Brain microvascular endothelial cell (primary cell): ENCODE data around the gene ZDHHC11.
"Not testable (repeated sequence)": the region's sequence is repeated elsewhere in the genome, so short reads cannot be mapped to it uniquely, and the experiment has no call there.

Experiments
- DNase-seq: peaks from one replicate; pipeline ENCODE4 v3.0.0-alpha.2; 2020
- H3K27ac ChIP-seq: fragments of 250-450 bp; sonication (Bioruptor Pico); 2 replicates; pipeline ENCODE4 v1.5.1; 2020; ENCODE audit warnings: mild to moderate bottlenecking, moderate library complexity
- H3K27me3 ChIP-seq: fragments of 250-450 bp; sonication (Bioruptor Pico); replicated peaks from 2 replicates; pipeline ENCODE4 v1.5.1; 2020; ENCODE audit warnings: mild to moderate bottlenecking
- H3K36me3 ChIP-seq: fragments of 250-450 bp; sonication (Bioruptor Pico); replicated peaks from 2 replicates; pipeline ENCODE4 v1.5.1; 2020; ENCODE audit warnings: mild to moderate bottlenecking
- H3K4me3 ChIP-seq: 2 replicates; pipeline ENCODE4 v1.5.1; 2011; ENCODE audit warnings: low read depth, mild to moderate bottlenecking, control low read depth, low read length, moderate library complexity
- in situ Hi-C: cut with HindIII; loops from 2 replicates; pipeline ENCODE4 v1.10.0; 2017; ENCODE audit warnings: low sequenced_read_pairs, low pct_ligation_motif_present
- TF ChIP-seq, protein P1 (sequence below): IDR thresholded peaks from 2 replicates; pipeline ENCODE4 v1.5.1; 2011; ENCODE audit warnings: low read depth, mild to moderate bottlenecking, moderate library complexity, low read length, control low read depth, inconsistent platforms; ENCODE audit errors: missing control alignments

Gene ZDHHC11

DNA sequence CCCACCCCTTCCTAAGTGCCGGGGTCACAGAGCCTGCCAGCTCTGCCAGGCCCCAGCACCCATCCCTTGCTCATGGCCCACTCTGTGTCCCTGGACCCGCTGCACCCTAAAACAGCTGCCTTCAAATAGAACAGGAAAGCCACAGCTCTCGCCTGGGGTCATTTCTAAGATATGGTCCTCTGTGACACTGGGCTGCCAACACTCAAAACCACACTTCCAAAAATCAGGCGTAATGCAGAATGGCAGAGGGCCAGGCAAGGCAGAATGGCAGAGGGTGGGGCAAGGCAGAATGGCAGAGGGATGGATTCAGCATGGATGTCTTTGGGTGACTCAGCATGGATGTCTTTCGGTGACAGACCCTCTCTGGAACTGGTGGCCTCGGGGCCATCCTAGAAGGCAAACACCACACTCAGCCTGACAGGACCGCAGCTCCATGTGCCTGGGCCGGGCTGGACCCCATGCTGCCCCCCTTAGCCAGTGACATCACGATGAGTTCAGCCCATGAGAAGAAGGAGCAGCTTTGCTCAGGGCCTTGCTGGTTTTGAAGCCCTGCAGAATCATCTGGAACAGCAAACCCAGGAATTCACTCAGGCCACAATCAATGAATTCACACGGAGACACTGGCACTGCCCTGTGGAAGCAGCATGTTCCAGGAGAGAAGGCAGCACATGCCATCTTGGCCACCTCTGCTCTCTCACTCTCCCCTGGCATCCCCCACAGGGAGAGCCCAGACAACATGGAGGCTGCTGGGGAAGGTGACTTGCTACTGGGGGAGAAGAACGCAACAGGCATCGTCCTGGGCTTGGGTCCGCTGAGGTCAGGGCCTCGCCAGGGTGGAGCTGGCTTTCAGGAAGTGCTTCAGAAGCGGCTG is 9.0 kb downstream of the ZDHHC11 start:
- H3K27me3 ChIP-seq, in situ Hi-C loops: not testable (repeated sequence)

GRCh38 chr5:840974-841435 is 9.8 kb downstream of the ZDHHC11 start:
- in situ Hi-C loops = not testable (repeated sequence)

More for the DNA sequence above, 9.0 kb downstream of the ZDHHC11 start:
- DNase-seq, H3K4me3 ChIP-seq, H3K36me3 ChIP-seq, H3K27ac ChIP-seq: not testable (repeated sequence)

DNA sequence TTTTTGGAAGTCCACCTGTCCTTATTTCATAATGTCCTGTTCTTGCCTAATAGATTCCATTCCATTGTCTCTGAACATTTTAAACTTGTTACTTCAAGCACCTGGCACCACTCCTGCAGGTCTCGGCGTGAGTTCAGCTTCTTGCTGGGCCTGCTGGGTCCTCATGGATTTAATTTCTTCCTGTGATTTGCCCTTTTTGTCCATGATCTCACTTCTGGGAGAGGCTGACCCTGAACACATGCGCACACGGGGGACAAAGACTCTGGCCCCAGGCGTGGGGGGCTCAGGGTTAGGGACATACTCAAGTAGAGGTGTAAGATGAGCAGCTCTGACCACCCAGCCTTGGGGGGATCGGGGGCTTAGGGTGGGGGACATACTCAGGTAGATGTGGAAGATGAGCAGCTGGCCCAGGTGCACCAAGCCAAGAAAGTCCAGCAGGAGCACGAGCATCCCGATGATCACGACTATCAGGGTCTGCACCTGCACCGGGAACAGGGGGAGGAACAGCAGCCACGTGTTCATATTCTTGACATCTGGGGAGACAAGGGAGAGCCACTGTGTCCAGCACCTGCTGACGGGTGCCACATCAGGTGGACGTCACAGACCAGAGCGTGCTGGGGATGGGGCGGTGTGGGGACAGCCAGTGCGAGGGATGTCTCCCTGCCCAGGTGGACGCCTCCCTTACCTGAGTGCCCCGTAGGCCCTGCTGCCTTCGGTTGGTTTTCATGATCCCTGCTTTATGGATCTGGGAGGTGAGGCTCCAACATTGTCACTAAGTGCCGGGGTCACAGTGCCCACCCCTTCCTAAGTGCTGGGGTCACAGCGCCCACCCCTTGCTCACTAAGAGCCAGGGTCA is 10.4 kb downstream of the ZDHHC11 start:
- in situ Hi-C loops, H3K4me3 ChIP-seq, H3K36me3 ChIP-seq, DNase-seq, H3K27ac ChIP-seq, H3K27me3 ChIP-seq: not testable (repeated sequence)

More at GRCh38 chr5:840974-841435, 9.8 kb downstream of the ZDHHC11 start:
- DNase-seq, H3K27me3 ChIP-seq, H3K36me3 ChIP-seq, H3K27ac ChIP-seq, H3K4me3 ChIP-seq: not testable (repeated sequence)

- H3K36me3 ChIP-seq, H3K27me3 ChIP-seq, DNase-seq, H3K27ac ChIP-seq, H3K4me3 ChIP-seq, in situ Hi-C loops: not testable (repeated sequence)
- TF ChIP-seq, protein P1, sequence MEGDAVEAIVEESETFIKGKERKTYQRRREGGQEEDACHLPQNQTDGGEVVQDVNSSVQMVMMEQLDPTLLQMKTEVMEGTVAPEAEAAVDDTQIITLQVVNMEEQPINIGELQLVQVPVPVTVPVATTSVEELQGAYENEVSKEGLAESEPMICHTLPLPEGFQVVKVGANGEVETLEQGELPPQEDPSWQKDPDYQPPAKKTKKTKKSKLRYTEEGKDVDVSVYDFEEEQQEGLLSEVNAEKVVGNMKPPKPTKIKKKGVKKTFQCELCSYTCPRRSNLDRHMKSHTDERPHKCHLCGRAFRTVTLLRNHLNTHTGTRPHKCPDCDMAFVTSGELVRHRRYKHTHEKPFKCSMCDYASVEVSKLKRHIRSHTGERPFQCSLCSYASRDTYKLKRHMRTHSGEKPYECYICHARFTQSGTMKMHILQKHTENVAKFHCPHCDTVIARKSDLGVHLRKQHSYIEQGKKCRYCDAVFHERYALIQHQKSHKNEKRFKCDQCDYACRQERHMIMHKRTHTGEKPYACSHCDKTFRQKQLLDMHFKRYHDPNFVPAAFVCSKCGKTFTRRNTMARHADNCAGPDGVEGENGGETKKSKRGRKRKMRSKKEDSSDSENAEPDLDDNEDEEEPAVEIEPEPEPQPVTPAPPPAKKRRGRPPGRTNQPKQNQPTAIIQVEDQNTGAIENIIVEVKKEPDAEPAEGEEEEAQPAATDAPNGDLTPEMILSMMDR = peak; percentile 12
Measured at GRCh38 chr5:838431-838851, 12.3 kb downstream of the ZDHHC11 start.

DNA sequence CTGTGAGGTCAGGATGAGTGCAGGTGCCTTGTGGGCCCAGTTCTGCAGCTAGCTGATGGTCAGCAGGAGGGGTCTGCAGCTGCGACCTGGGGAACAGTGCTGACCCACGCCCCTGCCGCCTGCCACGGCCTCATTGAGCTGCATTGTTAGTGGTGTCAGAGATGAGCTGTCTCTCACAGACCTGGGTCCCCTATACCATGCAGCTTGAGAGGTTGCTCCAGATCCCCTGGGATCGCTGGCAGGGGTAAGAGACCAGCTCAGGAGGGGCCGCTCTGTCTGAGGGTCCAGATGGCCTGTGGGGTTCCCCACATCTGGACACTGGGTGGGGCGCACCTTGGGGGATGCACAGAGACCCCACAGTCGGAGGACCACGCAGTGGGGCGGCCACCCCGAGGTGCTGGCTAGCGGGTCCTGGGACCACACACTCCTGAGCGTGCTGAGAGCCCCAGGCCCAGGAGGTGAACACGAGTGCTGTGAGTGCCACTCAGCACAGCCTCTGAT is 13.1 kb downstream of the ZDHHC11 start:
- H3K4me3 ChIP-seq, DNase-seq, in situ Hi-C loops, H3K36me3 ChIP-seq, H3K27me3 ChIP-seq, H3K27ac ChIP-seq: not testable (repeated sequence)

- H3K27me3 ChIP-seq, in situ Hi-C loops, H3K27ac ChIP-seq, H3K36me3 ChIP-seq, DNase-seq, H3K4me3 ChIP-seq: not testable (repeated sequence)
Measured at GRCh38 chr5:835933-836612, 14.7 kb downstream of the ZDHHC11 start.

DNA sequence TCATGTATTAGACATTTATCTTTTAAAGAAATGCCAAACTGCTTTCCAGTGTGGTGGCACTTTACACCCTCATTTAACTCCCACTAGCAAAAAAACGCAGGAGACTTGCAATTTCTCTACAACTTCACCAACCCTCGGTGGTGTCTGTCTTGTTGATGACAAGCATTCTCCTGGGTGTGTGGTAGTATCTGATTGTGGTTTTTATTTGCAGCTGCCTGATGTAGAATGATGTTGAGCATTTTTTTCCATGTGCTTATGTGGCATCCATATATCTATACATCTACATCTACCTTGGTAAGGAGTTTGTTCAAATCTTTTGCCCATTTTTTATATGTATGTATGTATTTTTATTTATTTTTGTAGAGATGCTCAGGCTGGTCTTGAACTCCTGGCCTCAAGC is 16.8 kb downstream of the ZDHHC11 start:
- H3K36me3 ChIP-seq, in situ Hi-C loops, H3K4me3 ChIP-seq, DNase-seq, H3K27ac ChIP-seq, H3K27me3 ChIP-seq: not testable (repeated sequence)

DNA sequence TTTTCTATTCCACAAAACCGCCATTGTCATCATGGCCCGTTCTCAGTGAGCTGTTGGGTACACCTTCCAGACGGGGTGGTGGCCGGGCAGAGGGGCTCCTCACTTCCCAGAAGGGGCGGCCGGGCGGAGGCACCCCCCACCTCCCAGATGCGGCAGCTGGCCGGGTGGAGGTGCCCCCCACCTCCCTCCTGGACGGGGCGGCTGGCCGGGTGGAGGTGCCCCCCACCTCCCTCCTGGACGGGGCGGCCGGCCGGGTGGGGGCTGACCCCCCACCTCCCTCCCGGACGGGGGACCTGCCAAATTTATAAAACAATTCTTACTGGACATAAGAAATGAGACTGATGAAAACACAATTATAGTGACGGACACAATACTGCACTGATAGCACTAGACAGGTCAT is 22.6 kb downstream of the ZDHHC11 start:
- H3K4me3 ChIP-seq, H3K36me3 ChIP-seq, DNase-seq, in situ Hi-C loops, H3K27ac ChIP-seq, H3K27me3 ChIP-seq: not testable (repeated sequence)

- H3K36me3 ChIP-seq, H3K4me3 ChIP-seq, DNase-seq, H3K27ac ChIP-seq, in situ Hi-C loops, H3K27me3 ChIP-seq: not testable (repeated sequence)
Measured at GRCh38 chr5:825544-825943, 25.2 kb downstream of the ZDHHC11 start.
